Caco-2 (cell line): ENCODE measurements around the gene COL5A1. TPM values are rescaled to one million over a fixed set of nuclear protein-coding genes. Genes with fewer than 3 reads are reported as not detected.

Experiments used
- BruUV-seq: library from RNA; stranded (reverse); fragments of 400-500 nt; replicated peaks from 2 replicates; lab custom pipeline; 2021; lab: Mats Ljungman, UMichigan
- CTCF ChIA-PET: fragments of 300-600 bp; sonication (Branson Sonifier 250); formaldehyde crosslinking; loops from one replicate; lab custom pipeline; 2022; ENCODE audit warnings: antibody characterized with exemption; lab: Charles Lee
- POLR2A ChIA-PET: fragments of 300-600 bp; sonication (Branson Sonifier 250); formaldehyde crosslinking; loops from one replicate; lab custom pipeline; 2022; ENCODE audit warnings: antibody characterized with exemption; lab: Charles Lee
- DNase-seq, 2 experiments: peaks; one replicate each; pipeline versions ENCODE4 v3.0.0 to v3.0.0-alpha.2; 2020 to 2022
- H3K27me3 ChIP-seq: replicated peaks from 2 replicates; pipeline ENCODE4 v1.6.0; 2011; ENCODE audit warnings: low read length; ENCODE audit not compliant: control insufficient read depth, insufficient read depth
- H3K36me3 ChIP-seq: 2 replicates; pipeline ENCODE4 v1.5.1; 2011; ENCODE audit warnings: low read length; ENCODE audit not compliant: control insufficient read depth, insufficient read depth
- H3K4me1 ChIP-seq: fragments of 250-450 bp; sonication (Bioruptor Pico); 2 replicates; pipeline ENCODE4 v1.5.1; 2020; ENCODE audit warnings: mild to moderate bottlenecking
- H3K4me3 ChIP-seq: 2 replicates; pipeline ENCODE4 v1.5.1; 2011; ENCODE audit warnings: low read depth, mild to moderate bottlenecking, control low read depth, low read length
- H3K9me3 ChIP-seq: fragments of 250-450 bp; sonication (Bioruptor Pico); 2 replicates; pipeline ENCODE4 v1.5.1; 2020; ENCODE audit warnings: mild to moderate bottlenecking, moderate library complexity
- H3K27ac Mint-ChIP-seq: one replicate; pipeline ENCODE4 v1.8.0; 2022; ENCODE audit warnings: mixed read lengths; ENCODE audit not compliant: unreplicated experiment
- H3K27me3 Mint-ChIP-seq: one replicate; pipeline ENCODE4 v1.8.0; 2022; ENCODE audit warnings: mixed read lengths; ENCODE audit not compliant: insufficient read depth, unreplicated experiment
- H3K36me3 Mint-ChIP-seq: one replicate; pipeline ENCODE4 v1.8.0; 2022; ENCODE audit warnings: mild to moderate bottlenecking, mixed read lengths; ENCODE audit not compliant: insufficient read depth, unreplicated experiment
- H3K4me1 Mint-ChIP-seq: one replicate; pipeline ENCODE4 v1.8.0; 2022; ENCODE audit warnings: low read depth, mixed read lengths; ENCODE audit not compliant: unreplicated experiment
- H3K4me3 Mint-ChIP-seq: one replicate; pipeline ENCODE4 v1.8.0; 2022; ENCODE audit warnings: mild to moderate bottlenecking, moderate library complexity, mixed read lengths; ENCODE audit not compliant: unreplicated experiment
- H3K9me3 Mint-ChIP-seq: one replicate; pipeline ENCODE4 v1.8.0; 2022; ENCODE audit warnings: mixed read lengths; ENCODE audit not compliant: unreplicated experiment
- CTCF ChIP-seq, 2 experiments: fragments of 200-600 bp in 1 of 2; IDR thresholded peaks; 1 replicate in 1 of 2; 2 replicates in 1 of 2; pipeline versions ENCODE4 v1.5.1 to v1.8.0; 2011 to 2022; ENCODE audit warnings: antibody characterized with exemption in 1 of 2, control low read depth in 1 of 2, inconsistent platforms in 1 of 2, low read depth in 1 of 2, low read length in 1 of 2, mild to moderate bottlenecking in 1 of 2, moderate library complexity in 1 of 2; ENCODE audit not compliant: insufficient read depth in 1 of 2, severe bottlenecking in 1 of 2, unreplicated experiment in 1 of 2
- intact Hi-C: fragments of 100-400 bp; cut with micrococcal nuclease; formaldehyde crosslinking; loops from one replicate; pipeline ENCODE4 v1.10.0; 2022; ENCODE audit not compliant: unreplicated experiment
- total RNA-seq: library from RNA; stranded (reverse); gene quantifications from 2 replicates; pipeline ENCODE4 v1.2.3, GENCODE V29; 2022

The COL5A1 gene
- total RNA-seq, 1 experiment from 2014 or later = 4.8 TPM

GRCh38 chr9:134677743-134678142 lies 36.1 kb downstream of the COL5A1 start:
- H3K36me3 ChIP-seq = no peaks in the 10 kb centered on the region
- H3K4me3 Mint-ChIP-seq = no peak overlapping the region
- peaks cover 23% of the 10 kb centered on the region for H3K9me3 Mint-ChIP-seq
- ChIA-PET POLR2A (no interaction called here), CTCF (interaction anchor here (0.6 kb wide), 1 partner anchor 228 kb away, joined by 3 read pairs; no protein-coding TSS in a partner anchor)
- peaks cover 10% of the 10 kb centered on the region for H3K27me3 Mint-ChIP-seq
- DNase-seq = no peak
- H3K4me1 Mint-ChIP-seq = no peaks in the 10 kb centered on the region
- intact Hi-C loops = no loop called here
- no peak for TF ChIP-seq CTCF (IDR thresholded peaks at IDR 0.05; ENCODE audit: insufficient read depth in 1 of 2, low read depth in 1 of 2, low read length in 1 of 2, severe bottlenecking in 1 of 2, unreplicated experiment in 1 of 2)
- H3K4me3 ChIP-seq = no peak overlapping the region
- peaks cover 7% of the 10 kb centered on the region; the same call in 1 of the 2 replicates for H3K9me3 ChIP-seq
- no peaks in the 10 kb centered on the region for H3K4me1 ChIP-seq
- no peaks in the 10 kb centered on the region for H3K36me3 Mint-ChIP-seq
- H3K27me3 ChIP-seq = no peaks in the 10 kb centered on the region
- BruUV-seq = no TSS peak
- no peak overlapping the region for H3K27ac Mint-ChIP-seq

- Histone ChIP-seq H3K36me3 (no peaks in the 10 kb centered on the region), H3K27me3 (no peaks in the 10 kb centered on the region), H3K9me3 (peaks cover 7% of the 10 kb centered on the region; the same call in 1 of the 2 replicates), H3K4me1 (no peaks in the 10 kb centered on the region), H3K4me3 (no peak overlapping the region)
- Mint-ChIP-seq H3K36me3 (no peaks in the 10 kb centered on the region), H3K4me1 (no peaks in the 10 kb centered on the region), H3K27me3 (peaks cover 10% of the 10 kb centered on the region), H3K9me3 (peaks cover 23% of the 10 kb centered on the region), H3K27ac (no peak overlapping the region), H3K4me3 (no peak overlapping the region)
- ChIA-PET CTCF (interaction anchor here (0.6 kb wide), 1 partner anchor 229 kb away, joined by 3 read pairs; no protein-coding TSS in a partner anchor), POLR2A (no interaction called here)
- no TSS peak for BruUV-seq
- no peak for TF ChIP-seq CTCF (IDR thresholded peaks at IDR 0.05; ENCODE audit: insufficient read depth in 1 of 2, low read depth in 1 of 2, low read length in 1 of 2, severe bottlenecking in 1 of 2, unreplicated experiment in 1 of 2)
- DNase-seq = no peak
- intact Hi-C loops = no loop called here
Observed at GRCh38 chr9:134678206-134678605, 36.6 kb downstream of the COL5A1 start.

- no peak for DNase-seq
- ChIA-PET POLR2A (no interaction called here), CTCF (no interaction called here)
- H3K27me3 Mint-ChIP-seq = peaks cover 10% of the 10 kb centered on the region
- peaks cover 7% of the 10 kb centered on the region; the same call in 1 of the 2 replicates for H3K9me3 ChIP-seq
- no peak for TF ChIP-seq CTCF (IDR thresholded peaks at IDR 0.05; ENCODE audit: insufficient read depth in 1 of 2, low read depth in 1 of 2, low read length in 1 of 2, severe bottlenecking in 1 of 2, unreplicated experiment in 1 of 2)
- no peak overlapping the region for H3K4me3 Mint-ChIP-seq
- H3K36me3 Mint-ChIP-seq = no peaks in the 10 kb centered on the region
- H3K4me1 ChIP-seq = no peaks in the 10 kb centered on the region
- no peaks in the 10 kb centered on the region for H3K36me3 ChIP-seq
- no peaks in the 10 kb centered on the region for H3K4me1 Mint-ChIP-seq
- no peak overlapping the region for H3K27ac Mint-ChIP-seq
- H3K4me3 ChIP-seq = no peak overlapping the region
- intact Hi-C loops = no loop called here
- H3K27me3 ChIP-seq = no peaks in the 10 kb centered on the region
- BruUV-seq = no TSS peak
- peaks cover 17% of the 10 kb centered on the region for H3K9me3 Mint-ChIP-seq
Observed at GRCh38 chr9:134678666-134679443, 37.3 kb downstream of the COL5A1 start.
